Measurements from ENCODE around the gene SLC10A7. TPM values are rescaled to one million over a fixed set of nuclear protein-coding genes. Genes with fewer than 3 reads are reported as not detected.

SLC10A7 gene
- total and polyA plus RNA-seq, 2 of the 13 experiments (the other 11 are each of a cell fraction or from before 2014, with no cell fraction given), result 18.5 to 18.8 TPM

GRCh38 chr4:146435962-146436361 is 85.8 kb downstream of the SLC10A7 start:
- no TSS peak for BruUV-seq (replicated peaks)
- no peaks in the 10 kb centered on the region for H3K9me3 ChIP-seq (ENCODE audit: low read length)
- H2AFZ ChIP-seq (ENCODE audit: low read length), result no peak overlapping the region
- no peaks in the 10 kb centered on the region for H3K27me3 ChIP-seq (ENCODE audit: control insufficient read depth in 1 of 2, insufficient read depth in 2 of 2, low read length in 2 of 2)
- no peak for DNase-seq (ENCODE audit: low spot score)
- H3K27ac ChIP-seq (ENCODE audit: extremely low read length, insufficient read depth, low read length), result no peak overlapping the region
- no peak for FAIRE-seq
- in situ Hi-C loops (cut with HindIII; ENCODE audit: extremely low pct_ligation_motif_present, low pct_unique_long_range_greater_than_20kb), result no loop called here
- no peak overlapping the region for H3K9ac ChIP-seq (ENCODE audit: insufficient read depth, low read depth, low read length)
- H4K20me1 ChIP-seq (ENCODE audit: insufficient read depth, low read length), result no peaks in the 10 kb centered on the region
- H3K4me3 ChIP-seq (replicated peaks in 1 of 3; ENCODE audit: insufficient read depth in 1 of 3, low read depth in 2 of 3, low read length in 3 of 3), result no peak overlapping the region
- no peak for ATAC-seq
- no peaks in the 10 kb centered on the region for H3K4me1 ChIP-seq (ENCODE audit: insufficient read depth, low read length)
- no peak for TF ChIP-seq AFF4 (CRISPR knock-in tag; IDR thresholded peaks at IDR 0.05)
- TF ChIP-seq ZFP41 (CRISPR knock-in tag; IDR thresholded peaks at IDR 0.05; ENCODE audit: borderline replicate concordance), result no peak
- TF ChIP-seq ZNF629 (CRISPR knock-in tag; conservative IDR thresholded peaks at IDR 0.05), result no peak
- TF ChIP-seq MXD1 (CRISPR knock-in tag; IDR thresholded peaks at IDR 0.05), result no peak
- TF ChIP-seq ARID2 (CRISPR knock-in tag; IDR thresholded peaks at IDR 0.05; ENCODE audit: borderline replicate concordance), result no peak
- no peaks in the 10 kb centered on the region for H3K36me3 ChIP-seq (replicated peaks in 1 of 2; ENCODE audit: control insufficient read depth in 1 of 2, insufficient read depth in 2 of 2, low read length in 2 of 2)
- intact Hi-C loops (cut with micrococcal nuclease; ENCODE audit: unreplicated experiment), result no loop called here
- no peaks in the 10 kb centered on the region for H3K79me2 ChIP-seq (ENCODE audit: insufficient read depth, low read length)
- H3K4me2 ChIP-seq (ENCODE audit: low read depth, low read length), result no peak overlapping the region
- ChIA-PET POLR2A (no interaction called here), CTCF (ENCODE audit: low intra/inter-chr PET ratio, low total read pairs) (no interaction called here)

Measured in HepG2 (cell line).